Testis (tissue), 2 donors: ENCODE measurements around the gene SEC24A.
A peak's percentile ranks its signal among the peaks of the same experiment; 100 is the strongest.

Experiments
- CTCF ChIP-seq, 3 experiments: fragments of 450-650 bp in 2 of 3; fragments of 200-600 bp in 1 of 3; sonication (generic) in 1 of 3; IDR thresholded peaks; one replicate each; pipeline ENCODE4 v1.5.1; 2016 to 2019; ENCODE audit warnings: antibody characterized with exemption in 3 of 3, mild to moderate bottlenecking in 2 of 3, moderate library complexity in 1 of 3
- POLR2A ChIP-seq: fragments of 450-650 bp; IDR thresholded peaks from one replicate; pipeline ENCODE4 v1.6.1; 2017; ENCODE audit warnings: antibody characterized with exemption, mild to moderate bottlenecking, moderate library complexity

GRCh38 chr5:134738133-134738962 lies 89.8 kb downstream of the SEC24A start, which contains the start of gene CAMLG:
- TF ChIP-seq CTCF (IDR thresholded peaks at IDR 0.05) (peak; percentile 49 to 64 (median 58)), POLR2A (peak; percentile 57)
